ENCODE measurements around the gene ZNF500.

The ZNF500 gene

GRCh38 chr16:4766875-4767628 lies at the start of gene ZNF500:
TSS of gene ZNF500 (minus strand) at chr16:4767162. CDS start at chr16:4765978, 1,184 bp downstream.
- Mint-ChIP-seq H3K4me3 (peak within 1 kb of the TSS; percentile 94), H3K36me3 (ENCODE audit: low read depth) (peaks cover 11% of the 10 kb centered on the region), H3K4me1 (ENCODE audit: low read depth) (peaks cover 21% of the 10 kb centered on the region), H3K27me3 (ENCODE audit: low read depth) (no peaks in the 10 kb centered on the region), H3K9me3 (no peaks in the 10 kb centered on the region), H3K27ac (peak within 1 kb of the TSS; percentile 86)

GRCh38 chr16:4814542-4815173 lies 47.7 kb upstream of the ZNF500 start:
- Mint-ChIP-seq H3K9me3 (no peaks in the 10 kb centered on the region), H3K36me3 (ENCODE audit: low read depth) (peaks cover 43% of the 10 kb centered on the region), H3K4me1 (ENCODE audit: low read depth) (peaks cover 2% of the 10 kb centered on the region), H3K27me3 (ENCODE audit: low read depth) (no peaks in the 10 kb centered on the region), H3K4me3 (no peak overlapping the region), H3K27ac (no peak overlapping the region)

- Mint-ChIP-seq H3K4me1 (ENCODE audit: low read depth) (peaks cover 2% of the 10 kb centered on the region), H3K27ac (no peak overlapping the region), H3K9me3 (no peaks in the 10 kb centered on the region), H3K4me3 (no peak overlapping the region), H3K27me3 (ENCODE audit: low read depth) (no peaks in the 10 kb centered on the region), H3K36me3 (ENCODE audit: low read depth) (peaks cover 40% of the 10 kb centered on the region)
Observed at GRCh38 chr16:4814046-4814445, 47.1 kb upstream of the ZNF500 start.

GRCh38 chr16:4813251-4814003 lies 46.5 kb upstream of the ZNF500 start:
- Mint-ChIP-seq H3K27ac (peak overlapping the region; percentile 21), H3K36me3 (ENCODE audit: low read depth) (peaks cover 38% of the 10 kb centered on the region), H3K9me3 (no peaks in the 10 kb centered on the region), H3K4me1 (ENCODE audit: low read depth) (peaks cover 2% of the 10 kb centered on the region), H3K4me3 (no peak overlapping the region), H3K27me3 (ENCODE audit: low read depth) (no peaks in the 10 kb centered on the region)

- no peaks in the 10 kb centered on the region for H3K27me3 Mint-ChIP-seq (ENCODE audit: low read depth)
- H3K36me3 Mint-ChIP-seq (ENCODE audit: low read depth), result peaks cover 40% of the 10 kb centered on the region
- peaks cover 2% of the 10 kb centered on the region for H3K4me1 Mint-ChIP-seq (ENCODE audit: low read depth)
- peak overlapping the region; percentile 29 for H3K27ac Mint-ChIP-seq
- H3K4me3 Mint-ChIP-seq, result no peak overlapping the region
- H3K9me3 Mint-ChIP-seq, result no peaks in the 10 kb centered on the region
Observed at GRCh38 chr16:4811773-4812172, 44.8 kb upstream of the ZNF500 start.

GRCh38 chr16:4811242-4811641 lies 44.3 kb upstream of the ZNF500 start:
- Mint-ChIP-seq H3K27ac (no peak overlapping the region), H3K36me3 (ENCODE audit: low read depth) (peaks cover 36% of the 10 kb centered on the region), H3K4me3 (no peak overlapping the region), H3K27me3 (ENCODE audit: low read depth) (no peaks in the 10 kb centered on the region), H3K4me1 (ENCODE audit: low read depth) (peaks cover 2% of the 10 kb centered on the region), H3K9me3 (no peaks in the 10 kb centered on the region)

GRCh38 chr16:4806280-4806679 lies 39.3 kb upstream of the ZNF500 start:
- no peak overlapping the region for H3K27ac Mint-ChIP-seq
- H3K36me3 Mint-ChIP-seq (ENCODE audit: low read depth), result peaks cover 15% of the 10 kb centered on the region
- H3K4me1 Mint-ChIP-seq (ENCODE audit: low read depth), result peaks cover 6% of the 10 kb centered on the region
- no peak overlapping the region for H3K4me3 Mint-ChIP-seq
- no peaks in the 10 kb centered on the region for H3K27me3 Mint-ChIP-seq (ENCODE audit: low read depth)
- no peaks in the 10 kb centered on the region for H3K9me3 Mint-ChIP-seq

- H3K9me3 Mint-ChIP-seq, result no peaks in the 10 kb centered on the region
- no peak overlapping the region for H3K27ac Mint-ChIP-seq
- peaks cover 9% of the 10 kb centered on the region for H3K4me1 Mint-ChIP-seq (ENCODE audit: low read depth)
- H3K36me3 Mint-ChIP-seq (ENCODE audit: low read depth), result peaks cover 15% of the 10 kb centered on the region
- H3K4me3 Mint-ChIP-seq, result no peak overlapping the region
- H3K27me3 Mint-ChIP-seq (ENCODE audit: low read depth), result no peaks in the 10 kb centered on the region
Observed at GRCh38 chr16:4805231-4805630, 38.3 kb upstream of the ZNF500 start.

- Mint-ChIP-seq H3K9me3 (no peaks in the 10 kb centered on the region), H3K27ac (no peak overlapping the region), H3K4me3 (peak overlapping the region; percentile 40), H3K27me3 (ENCODE audit: low read depth) (no peaks in the 10 kb centered on the region), H3K4me1 (ENCODE audit: low read depth) (peaks cover 9% of the 10 kb centered on the region), H3K36me3 (ENCODE audit: low read depth) (peaks cover 15% of the 10 kb centered on the region)
Observed at GRCh38 chr16:4803898-4804762, 37.2 kb upstream of the ZNF500 start.

- H3K36me3 Mint-ChIP-seq (ENCODE audit: low read depth), result peaks cover 13% of the 10 kb centered on the region
- peaks cover 9% of the 10 kb centered on the region for H3K4me1 Mint-ChIP-seq (ENCODE audit: low read depth)
- no peak overlapping the region for H3K27ac Mint-ChIP-seq
Observed at GRCh38 chr16:4803401-4803844, 36.5 kb upstream of the ZNF500 start.

GRCh38 chr16:4802659-4803287 lies 35.8 kb upstream of the ZNF500 start:
- H3K36me3 Mint-ChIP-seq (ENCODE audit: low read depth), result peaks cover 13% of the 10 kb centered on the region
- H3K27me3 Mint-ChIP-seq (ENCODE audit: low read depth), result no peaks in the 10 kb centered on the region
- H3K27ac Mint-ChIP-seq, result peak overlapping the region; percentile 52
- peak overlapping the region; percentile 81 for H3K4me3 Mint-ChIP-seq
- peaks cover 9% of the 10 kb centered on the region for H3K4me1 Mint-ChIP-seq (ENCODE audit: low read depth)
- no peaks in the 10 kb centered on the region for H3K9me3 Mint-ChIP-seq

More at GRCh38 chr16:4803401-4803844, 36.5 kb upstream of the ZNF500 start:
- Mint-ChIP-seq H3K4me3 (peak overlapping the region; percentile 81), H3K9me3 (no peaks in the 10 kb centered on the region), H3K27me3 (ENCODE audit: low read depth) (no peaks in the 10 kb centered on the region)

GRCh38 chr16:4801962-4802658 lies 35.1 kb upstream of the ZNF500 start, which contains the start of gene ROGDI:
TSS of gene ROGDI (minus strand) at chr16:4802633. CDS start at chr16:4802571, 62 bp downstream.
- Mint-ChIP-seq H3K36me3 (ENCODE audit: low read depth) (peaks cover 6% of the 10 kb centered on the region), H3K27ac (peak within 1 kb of the TSS; percentile 72), H3K4me3 (peak within 1 kb of the TSS; percentile 83), H3K4me1 (ENCODE audit: low read depth) (peaks cover 9% of the 10 kb centered on the region), H3K9me3 (no peaks in the 10 kb centered on the region), H3K27me3 (ENCODE audit: low read depth) (no peaks in the 10 kb centered on the region)
